GM18498 (cell line): ENCODE measurements around the gene TMA7B.
"Not testable (repeated sequence)": the region's sequence is repeated elsewhere in the genome, so short reads cannot be mapped to it uniquely, and the experiment has no call there.

Source experiments
- ATAC-seq: cut with Tn5 transposase; IDR thresholded peaks from one replicate; pipeline ENCODE4 v1.9.1; 2021; ENCODE audit warnings: mild to moderate bottlenecking, moderate library complexity; ENCODE audit not compliant: unreplicated experiment

Gene TMA7B

DNA sequence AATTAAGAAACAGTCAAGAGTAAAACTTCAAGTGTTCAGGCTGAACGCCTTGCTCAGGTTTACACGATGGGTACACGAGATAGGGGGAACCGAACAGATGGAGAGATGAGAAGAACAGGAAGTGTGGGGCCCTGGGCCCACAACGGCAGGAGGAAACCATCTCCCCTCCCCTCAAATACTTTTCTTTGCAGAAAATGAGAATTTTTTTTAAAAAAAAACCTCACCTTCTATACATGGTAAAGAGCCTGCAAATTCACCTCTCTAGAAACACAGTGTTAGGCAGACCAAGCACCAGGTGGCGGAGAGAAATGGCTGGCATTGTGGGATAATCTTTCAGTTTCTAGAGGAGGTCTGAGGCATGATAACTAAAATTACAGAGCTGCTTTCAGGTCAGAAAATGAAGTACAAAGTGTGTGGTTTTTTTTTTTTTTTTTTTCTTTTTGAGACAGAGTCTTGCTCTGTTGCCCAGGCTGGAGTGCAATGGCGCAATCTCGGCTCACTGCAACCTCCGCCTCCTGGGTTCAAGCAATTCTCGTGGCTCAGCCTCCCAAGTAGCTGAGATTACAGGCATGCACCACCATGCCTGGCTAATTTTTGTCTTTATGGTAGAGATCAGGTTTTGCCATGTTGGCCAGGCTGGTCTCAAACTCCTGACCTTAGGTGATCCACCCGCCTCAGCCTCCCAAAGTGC lies 8.4 kb upstream of the TMA7B start:
- not testable (repeated sequence) for ATAC-seq

DNA sequence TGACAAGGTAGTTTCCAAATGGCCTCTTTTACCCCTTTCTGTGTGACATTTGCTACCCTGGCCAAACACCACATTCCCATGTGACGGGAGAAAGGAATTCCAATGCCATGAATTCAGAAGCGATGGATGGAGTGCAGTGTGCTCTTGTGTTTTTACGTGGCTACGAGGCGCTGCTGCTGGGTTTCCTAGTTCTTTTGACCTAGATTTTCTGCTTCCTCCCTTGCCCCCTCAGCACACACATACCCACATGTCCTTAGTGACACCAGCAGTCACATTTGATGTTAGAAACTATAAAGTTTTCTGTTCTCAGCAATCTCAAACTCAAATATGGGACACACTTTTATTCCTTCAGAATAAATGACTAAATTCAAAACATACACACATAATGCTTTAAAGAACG lies 7.8 kb upstream of the TMA7B start:
- no peak for ATAC-seq

DNA sequence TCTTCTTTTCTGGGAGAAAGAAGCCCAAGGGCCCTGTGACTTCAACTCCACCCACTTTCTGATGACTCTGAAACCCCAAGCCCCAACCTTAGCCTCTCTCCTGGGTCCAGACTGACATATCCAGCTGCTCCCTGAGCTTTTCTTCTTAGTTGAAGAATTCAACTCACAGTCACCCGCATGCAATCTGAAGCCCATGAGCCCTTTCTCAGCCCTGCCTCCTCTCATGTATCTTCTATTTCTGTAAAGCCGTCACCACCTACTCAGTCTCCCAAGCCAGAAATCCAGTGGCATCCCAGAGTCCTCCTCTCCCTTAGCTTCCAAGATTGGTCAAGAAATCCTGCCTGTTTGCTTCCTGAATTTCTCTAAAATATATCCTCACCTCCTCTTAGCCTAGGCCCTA lies 7.1 kb upstream of the TMA7B start:
- no peak for ATAC-seq

DNA sequence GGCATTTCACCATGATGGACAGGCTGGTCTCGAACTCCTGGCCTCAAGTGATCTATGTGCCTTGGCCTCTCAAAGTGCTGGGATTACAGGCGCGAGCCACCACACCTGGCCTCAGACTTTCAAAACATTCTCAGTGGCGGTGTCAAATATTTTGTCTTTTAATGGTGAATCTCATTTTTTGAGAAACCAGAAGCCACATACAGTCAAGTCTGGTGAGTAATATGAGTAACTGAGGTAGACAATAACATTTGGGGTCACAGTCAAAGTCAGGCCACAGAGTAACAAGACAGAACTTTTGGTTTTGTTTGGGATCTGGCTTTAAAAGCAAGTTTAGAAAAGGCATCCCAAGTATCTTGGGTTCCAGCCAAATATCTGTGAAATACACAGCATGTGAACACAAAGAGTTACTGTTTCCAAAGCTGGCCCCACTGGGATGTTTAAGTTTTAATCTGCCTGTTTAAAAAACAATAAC lies 5.6 kb upstream of the TMA7B start:
- ATAC-seq: no peak

DNA sequence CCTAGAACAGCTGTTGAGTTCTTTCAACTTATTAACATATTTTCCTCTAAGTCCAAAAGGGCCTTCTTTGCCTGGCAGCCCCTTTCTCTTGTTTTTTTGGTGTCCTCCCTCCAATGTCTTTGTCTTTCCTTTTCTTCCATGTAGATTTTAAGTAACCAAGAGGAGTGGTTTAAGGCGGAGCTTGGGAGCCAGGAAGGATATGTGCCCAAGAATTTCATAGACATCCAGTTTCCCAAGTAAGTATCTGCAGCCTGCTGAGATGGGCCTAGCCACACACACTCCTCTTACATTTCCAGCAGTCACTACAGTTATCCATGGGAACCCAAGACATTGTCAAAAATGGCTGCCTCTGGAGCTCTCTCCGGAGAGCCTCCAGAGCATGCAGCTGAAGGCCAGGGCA lies 4.5 kb upstream of the TMA7B start:
- ATAC-seq: no peak

DNA sequence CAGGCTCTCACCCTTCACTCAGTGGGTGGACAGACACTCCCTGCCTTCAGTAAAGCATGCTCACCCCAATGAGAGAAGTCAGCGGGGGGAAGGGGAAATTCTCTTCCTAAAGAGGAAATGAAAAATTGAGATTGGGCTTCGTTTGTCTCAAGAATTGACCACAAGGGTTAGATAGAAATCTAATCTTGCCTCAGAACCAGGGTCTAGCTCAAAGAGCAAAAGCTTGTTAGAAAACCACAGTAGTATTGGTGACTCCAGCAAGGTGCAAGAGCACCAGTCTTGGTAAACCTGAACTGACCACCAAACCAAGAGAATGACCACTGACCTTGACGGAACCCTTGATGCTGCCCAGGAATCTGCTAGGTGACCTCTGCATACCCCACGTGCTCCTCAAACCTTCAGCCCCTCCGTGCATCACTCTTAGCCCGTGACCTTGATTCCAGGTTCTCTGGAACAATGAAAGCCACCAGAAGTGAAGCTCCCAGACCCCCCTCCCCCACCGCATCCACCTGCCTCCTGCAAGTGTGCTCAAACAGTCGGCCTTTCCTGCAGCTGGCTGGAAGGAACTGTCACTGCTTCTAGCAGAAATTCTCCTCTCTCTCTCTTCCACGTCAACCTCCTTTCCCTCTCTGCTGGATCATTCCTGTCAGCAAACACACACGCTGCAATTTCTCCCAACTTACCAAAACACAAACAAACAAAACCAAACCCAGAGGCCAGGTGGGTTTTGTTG lies 3.1 kb upstream of the TMA7B start:
- ATAC-seq: peak; percentile 44

DNA sequence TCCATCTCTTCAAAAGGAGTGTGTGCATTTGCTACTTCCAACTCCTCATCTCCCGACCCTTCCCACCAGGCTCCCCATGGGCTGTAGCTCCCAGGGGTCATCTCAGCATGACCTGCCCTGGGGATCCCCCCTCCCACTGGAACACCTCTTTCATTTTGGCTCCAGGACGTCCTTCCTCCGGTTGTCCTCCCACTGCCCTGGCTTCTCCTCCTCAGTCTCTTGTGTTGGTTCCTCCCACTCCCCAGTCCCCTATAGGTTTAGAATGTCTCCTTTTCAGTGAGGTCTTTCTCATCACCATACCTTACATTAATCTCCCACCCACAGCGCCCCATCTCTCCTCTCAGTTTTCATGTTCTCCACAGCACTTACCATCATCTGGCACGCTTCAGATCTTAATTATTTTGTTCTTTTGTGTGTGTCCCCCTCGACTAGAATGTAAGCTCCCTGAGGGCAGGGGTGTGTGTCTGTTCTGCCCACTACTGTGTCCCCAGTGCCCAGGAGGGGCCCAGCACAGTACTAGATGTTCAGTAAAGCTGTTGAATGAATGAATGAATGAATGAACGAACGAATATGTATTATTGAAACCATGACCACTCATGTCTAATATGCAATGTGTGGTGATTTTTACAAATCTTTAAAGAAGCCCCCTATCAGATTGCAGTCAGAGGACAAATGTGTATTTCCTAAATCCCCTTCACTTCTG lies 2.0 kb upstream of the TMA7B start:
- no peak for ATAC-seq

DNA sequence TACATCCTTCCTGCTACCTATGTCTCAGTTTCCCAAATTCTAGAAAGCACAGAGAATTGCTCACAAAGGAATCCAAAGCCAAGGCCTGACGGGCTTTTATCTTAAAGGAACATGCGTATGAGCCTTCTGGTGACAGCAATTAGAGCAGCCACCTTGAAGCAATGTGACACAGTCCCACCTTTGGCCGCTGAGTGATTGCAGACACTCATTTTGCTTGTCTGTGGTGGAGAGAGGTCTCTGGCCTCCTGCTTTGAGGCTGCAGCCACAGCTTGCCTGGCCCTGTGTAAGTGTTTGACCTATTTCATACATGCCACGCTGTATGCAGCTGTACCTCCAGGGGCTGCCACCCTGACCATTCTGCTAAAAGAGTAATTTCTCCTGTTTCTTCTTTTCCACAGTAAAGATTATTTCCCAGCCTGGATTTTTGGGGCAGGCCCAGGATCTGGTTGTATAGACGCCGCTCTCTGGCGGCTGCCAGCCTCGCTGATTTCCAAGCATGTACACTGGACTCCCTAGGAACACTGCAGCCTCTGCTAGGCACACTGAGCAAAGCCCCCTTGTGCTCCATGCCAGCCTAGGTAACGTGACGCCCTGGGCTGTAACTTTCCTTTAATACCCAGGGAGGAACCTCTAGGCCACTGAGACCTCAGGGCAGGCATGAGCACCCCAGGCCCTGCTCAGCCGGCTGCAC lies 1.1 kb upstream of the TMA7B start:
- ATAC-seq: no peak

DNA sequence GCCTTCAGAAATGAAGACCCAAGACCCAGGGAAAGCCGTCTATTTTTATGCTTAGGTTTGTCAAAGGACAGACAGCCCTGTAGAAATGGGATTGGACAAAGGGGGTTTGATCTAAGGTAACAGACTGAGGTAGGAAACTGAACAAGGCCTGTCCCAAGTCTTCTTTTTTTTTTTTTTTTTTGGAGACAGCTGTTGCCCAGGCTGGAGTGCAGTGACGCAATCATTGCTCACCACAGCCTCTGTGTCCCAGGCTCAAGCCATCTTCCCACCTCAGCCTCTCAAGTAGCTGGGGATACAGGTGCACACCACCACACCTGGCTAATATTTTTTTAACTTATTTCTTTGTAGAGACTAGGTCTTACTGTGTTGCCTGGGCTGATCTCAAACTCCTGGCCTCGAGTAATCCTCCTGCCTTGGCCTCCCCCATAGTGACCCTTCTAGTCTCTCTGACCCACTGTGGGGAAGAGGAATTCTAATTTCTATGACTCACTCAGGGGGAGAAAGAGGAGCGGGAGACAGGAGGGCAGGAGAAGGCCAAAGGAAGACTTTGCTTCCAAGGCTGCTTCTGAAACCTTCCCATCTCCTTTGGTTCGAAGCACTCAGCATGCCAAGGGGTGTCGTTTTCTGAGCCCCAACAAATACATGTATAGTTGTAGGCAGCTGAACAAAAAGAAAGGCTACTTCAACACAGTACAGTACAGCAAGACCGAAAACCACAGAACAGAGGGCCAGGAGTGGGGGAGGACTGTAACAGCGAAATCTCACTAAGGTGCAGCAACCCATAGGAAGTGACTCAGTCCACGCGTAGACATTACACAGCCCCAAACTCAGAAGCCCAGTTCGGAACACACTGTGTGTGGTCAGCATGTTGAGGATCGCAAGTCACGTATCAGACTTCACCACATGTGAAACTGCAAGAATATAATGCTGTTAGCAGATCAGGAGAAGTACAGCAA lies 872 bp downstream of the TMA7B start:
- ATAC-seq: peak; percentile 86

DNA sequence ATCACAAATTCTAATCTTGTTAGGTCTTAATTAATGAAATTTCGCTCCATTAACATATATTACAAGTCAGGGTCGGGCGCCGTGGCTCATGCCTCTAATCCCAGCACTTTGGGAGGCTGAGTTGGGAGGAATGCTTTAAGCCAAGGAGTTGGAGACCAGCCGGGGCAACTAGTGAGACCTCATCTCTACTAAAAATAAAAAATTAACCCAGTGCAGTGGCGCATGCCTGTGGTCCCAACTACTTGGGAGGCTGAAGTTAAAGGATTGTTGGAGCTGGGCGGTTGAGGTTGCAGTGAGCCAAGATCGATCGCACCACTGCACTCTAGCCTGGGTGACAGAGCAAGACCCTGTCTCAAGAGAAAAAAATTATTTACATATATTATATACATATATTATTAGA lies 1.9 kb downstream of the TMA7B start:
- no peak for ATAC-seq

DNA sequence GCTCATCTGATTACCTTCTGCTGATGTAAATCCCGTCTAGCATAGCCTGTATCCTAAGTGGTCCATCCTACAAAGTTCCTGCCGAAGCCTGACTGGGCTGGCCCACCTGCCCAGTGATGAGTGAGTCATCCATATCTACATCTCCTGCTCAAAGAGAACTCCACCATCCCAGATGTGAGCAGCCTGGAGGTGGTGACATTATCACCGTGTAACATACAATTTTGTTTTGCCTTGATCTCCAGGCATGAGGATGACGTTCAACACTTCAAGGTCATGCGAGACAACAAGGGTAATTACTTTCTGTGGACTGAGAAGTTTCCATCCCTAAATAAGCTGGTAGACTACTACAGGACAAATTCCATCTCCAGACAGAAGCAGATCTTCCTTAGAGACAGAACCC lies 5.6 kb downstream of the TMA7B start:
- ATAC-seq: no peak

DNA sequence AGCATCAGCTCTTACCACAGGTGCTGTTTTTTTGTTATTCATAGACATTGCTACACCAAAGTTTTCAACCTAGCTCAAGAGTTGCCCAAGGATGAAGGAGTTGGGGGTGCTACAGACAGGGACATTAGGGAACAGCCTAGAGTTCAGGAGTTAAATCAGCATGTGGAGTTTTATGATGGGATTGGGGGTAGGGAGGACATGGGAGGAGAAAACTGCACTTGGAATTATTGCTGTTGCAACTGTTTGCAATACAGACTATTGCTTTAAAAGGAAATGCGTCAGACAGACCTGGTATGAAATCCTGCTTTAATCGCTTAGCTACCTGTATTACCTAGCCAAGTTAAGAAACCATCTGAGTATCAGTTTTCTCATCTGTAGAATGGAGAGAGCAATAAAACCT lies 6.3 kb downstream of the TMA7B start:
- no peak for ATAC-seq

DNA sequence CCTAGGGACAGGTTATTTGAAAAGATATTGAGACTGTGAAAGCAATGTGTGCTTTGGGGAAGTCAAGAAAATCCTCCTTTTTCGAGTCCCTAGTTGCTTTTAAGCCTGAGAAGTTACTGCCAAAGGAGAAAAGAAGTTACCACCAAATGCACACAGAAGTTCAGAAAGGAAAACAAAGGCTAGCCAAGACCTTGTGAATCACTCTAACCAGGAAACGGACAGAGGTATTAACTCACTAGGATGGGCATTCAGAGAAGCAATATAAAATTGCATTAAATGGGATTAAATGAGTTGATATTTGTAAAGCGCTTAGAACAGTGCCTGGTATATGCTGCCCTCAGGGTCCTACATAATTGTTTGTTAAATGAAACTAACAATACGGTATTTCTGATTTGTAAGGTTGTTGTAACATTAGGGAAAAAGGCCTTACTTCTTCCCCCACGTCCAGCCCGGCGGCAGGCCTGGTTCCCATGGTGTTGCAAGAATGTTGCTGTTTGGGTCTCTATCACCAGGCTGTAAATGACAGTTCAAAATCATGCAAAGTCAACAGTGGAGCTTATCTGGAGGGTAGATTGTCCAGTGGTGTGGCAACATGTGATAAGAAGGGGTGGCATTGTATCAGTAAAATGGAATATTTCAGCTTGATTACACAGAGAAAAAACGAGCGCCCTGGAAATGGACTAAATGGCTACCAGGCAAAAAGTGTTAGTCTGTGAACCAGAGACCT lies 7.1 kb downstream of the TMA7B start:
- ATAC-seq: no peak

DNA sequence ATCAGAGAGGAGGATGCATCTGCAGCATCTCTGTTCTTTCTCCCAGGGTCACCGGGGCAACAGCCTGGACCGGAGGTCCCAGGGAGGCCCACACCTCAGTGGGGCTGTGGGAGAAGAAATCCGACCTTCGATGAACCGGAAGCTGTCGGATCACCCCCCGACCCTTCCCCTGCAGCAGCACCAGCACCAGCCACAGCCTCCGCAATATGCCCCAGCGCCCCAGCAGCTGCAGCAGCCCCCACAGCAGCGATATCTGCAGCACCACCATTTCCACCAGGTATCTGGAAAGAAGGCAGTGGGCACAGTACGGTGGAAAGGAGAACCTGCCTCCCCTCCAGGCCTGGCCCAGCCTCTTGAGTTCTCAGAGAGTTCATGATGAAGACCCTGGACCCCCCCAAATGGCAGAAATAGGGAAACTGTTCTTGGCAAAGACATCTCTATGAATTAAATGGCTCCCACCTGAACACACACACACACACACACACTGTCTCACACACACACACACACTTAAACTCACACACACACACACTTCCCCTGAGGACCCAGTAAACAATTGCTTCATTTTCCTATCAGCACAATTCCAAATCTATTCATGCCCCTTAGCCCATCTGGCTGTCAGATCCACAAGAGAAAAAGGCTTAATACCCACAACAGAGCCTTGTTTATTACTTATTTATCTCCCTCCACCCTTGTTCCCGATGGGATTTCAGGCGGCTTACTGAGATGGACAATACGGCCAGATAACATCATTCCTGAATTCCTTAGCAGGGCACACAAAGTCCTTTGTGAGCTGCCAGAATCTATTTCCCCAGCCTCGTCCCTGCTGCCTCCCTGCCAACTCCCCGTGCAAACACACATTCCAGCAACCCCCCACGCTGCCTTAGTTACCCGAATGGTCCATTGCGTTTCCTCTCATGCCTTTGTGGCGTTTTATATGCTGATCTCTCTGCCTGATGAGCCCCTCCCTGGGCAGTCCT lies 8.1 kb downstream of the TMA7B start:
- no peak for ATAC-seq

DNA sequence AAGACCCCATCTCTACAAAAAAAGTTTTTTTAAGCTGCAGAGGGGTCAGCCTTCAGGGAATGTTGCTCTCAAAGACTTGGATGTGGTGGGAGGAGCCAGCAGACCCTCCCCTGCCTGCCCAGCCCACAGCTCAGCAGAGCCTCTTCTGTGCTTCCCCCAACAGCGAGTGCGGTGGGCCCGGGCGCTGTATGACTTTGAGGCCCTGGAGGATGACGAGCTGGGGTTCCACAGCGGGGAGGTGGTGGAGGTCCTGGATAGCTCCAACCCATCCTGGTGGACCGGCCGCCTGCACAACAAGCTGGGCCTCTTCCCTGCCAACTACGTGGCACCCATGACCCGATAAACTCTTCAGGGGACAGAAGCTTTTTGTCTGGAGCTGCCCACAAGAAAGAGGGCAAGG lies 10.5 kb downstream of the TMA7B start:
- no peak for ATAC-seq

DNA sequence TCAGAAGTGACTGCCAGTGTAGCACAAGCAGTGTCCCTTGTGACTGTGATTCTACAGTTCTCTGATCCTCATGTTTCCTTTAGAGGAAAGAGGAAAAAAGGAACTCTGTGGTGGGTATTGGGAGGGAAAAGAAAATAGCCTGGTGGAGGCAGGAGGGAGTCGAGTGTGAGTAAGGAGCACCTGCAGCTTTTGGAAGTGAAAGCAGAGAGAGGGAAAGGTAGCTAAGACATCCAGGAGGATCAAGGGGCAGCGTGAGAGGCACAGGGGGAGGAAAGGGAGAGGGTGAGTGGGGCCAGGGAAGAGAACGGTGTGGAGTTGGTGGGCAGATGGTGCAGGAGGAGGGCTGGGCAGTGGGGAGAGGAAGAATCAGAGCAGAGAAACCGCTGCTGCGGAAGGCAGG lies 12.4 kb downstream of the TMA7B start:
- ATAC-seq: no peak

DNA sequence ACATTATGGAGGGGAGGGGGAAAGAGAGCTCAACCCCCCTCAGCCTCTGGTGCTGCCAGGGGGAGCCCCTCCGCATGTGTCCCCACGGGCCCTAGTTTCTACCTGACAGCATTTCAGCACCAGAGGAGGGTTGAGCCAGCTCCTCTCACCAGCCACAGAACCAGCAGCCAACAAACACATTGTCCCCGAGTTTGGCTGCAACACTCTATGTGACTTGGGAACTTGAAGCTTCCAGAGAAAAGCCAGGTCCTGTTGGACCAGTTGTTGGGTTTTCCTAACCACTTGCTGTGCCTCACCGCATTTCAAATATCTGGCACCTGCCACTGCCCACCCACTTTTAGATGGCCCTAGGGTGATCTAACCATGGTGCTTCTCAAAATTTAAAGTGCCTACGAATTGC lies 13.5 kb downstream of the TMA7B start:
- no peak for ATAC-seq

DNA sequence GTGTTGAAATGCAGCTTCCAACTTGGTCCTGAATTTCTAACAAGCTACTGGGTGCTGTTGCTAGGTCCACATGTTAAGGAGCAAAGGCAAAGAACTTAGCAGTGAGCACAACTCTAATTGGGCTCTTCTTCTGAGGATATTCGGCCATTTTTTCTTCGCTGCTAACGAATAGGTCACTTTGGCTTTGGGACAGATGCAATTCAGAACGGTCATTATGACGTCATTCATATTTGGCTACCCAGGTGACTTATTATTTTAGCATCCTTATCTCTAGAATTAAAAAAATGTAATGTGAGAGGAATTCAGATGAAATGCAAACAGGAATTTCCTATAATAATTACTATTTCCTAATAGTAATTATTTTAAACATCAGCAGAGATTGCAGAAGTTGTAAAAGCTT lies 13.9 kb downstream of the TMA7B start:
- ATAC-seq: no peak
